ENCODE data around the gene ABCA5.
A peak's percentile ranks its signal among the peaks of the same experiment; 100 is the strongest.

Gene ABCA5

DNA sequence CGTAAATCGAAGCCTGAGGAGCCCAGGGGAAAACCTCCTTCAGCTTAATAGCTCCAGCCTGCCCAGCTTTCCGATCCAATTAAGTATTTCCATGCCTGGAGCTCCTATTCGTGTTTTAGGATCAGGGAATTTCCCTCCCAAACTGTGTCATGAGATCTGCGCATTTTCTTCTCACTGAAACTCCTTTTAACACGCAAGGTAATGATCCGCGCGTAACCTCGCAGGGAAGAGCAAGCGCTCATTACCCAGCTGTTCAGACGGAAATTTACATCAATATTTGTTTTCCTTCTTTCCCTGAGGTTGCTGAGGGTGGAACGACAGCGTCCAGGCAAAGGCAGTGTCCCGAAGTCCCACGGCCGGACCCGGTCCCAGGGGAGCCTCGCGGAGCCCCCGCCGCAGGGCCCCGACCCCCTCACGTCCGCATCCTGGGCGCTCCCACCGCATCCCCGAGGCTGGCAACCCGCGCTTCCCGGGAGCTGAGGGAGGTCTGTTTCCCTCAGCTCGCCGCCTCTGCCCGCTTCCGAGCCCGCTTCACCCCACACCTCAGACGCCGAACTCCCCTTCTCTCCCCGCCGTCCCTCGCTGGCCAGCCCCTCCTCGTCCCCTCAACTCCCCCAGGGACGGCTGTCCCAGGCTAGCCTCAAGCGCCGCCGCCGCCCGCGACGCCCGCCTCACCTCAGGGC, 415 bp downstream of the ABCA5 start:
- Histone ChIP-seq H3K27me3 (no peaks in the 10 kb centered on the region), H3K9me3 (no peaks in the 10 kb centered on the region), H3K4me1 (peaks cover 0 to 16% (median 6%) of the 10 kb centered on the region in 4 donors), H3K27ac (peak overlapping the region; percentile 80 to 85), H3K36me3 (no peaks in the 10 kb centered on the region), H3K4me3 (peak overlapping the region; percentile 65 to 87)
- intact Hi-C loops (cut with DNase I; ENCODE audit: low total_unique reads): no loop called here
- DNase-seq: no peak
- TF ChIP-seq, protein P1, sequence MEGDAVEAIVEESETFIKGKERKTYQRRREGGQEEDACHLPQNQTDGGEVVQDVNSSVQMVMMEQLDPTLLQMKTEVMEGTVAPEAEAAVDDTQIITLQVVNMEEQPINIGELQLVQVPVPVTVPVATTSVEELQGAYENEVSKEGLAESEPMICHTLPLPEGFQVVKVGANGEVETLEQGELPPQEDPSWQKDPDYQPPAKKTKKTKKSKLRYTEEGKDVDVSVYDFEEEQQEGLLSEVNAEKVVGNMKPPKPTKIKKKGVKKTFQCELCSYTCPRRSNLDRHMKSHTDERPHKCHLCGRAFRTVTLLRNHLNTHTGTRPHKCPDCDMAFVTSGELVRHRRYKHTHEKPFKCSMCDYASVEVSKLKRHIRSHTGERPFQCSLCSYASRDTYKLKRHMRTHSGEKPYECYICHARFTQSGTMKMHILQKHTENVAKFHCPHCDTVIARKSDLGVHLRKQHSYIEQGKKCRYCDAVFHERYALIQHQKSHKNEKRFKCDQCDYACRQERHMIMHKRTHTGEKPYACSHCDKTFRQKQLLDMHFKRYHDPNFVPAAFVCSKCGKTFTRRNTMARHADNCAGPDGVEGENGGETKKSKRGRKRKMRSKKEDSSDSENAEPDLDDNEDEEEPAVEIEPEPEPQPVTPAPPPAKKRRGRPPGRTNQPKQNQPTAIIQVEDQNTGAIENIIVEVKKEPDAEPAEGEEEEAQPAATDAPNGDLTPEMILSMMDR (IDR thresholded peaks at IDR 0.05): no peak

DNA sequence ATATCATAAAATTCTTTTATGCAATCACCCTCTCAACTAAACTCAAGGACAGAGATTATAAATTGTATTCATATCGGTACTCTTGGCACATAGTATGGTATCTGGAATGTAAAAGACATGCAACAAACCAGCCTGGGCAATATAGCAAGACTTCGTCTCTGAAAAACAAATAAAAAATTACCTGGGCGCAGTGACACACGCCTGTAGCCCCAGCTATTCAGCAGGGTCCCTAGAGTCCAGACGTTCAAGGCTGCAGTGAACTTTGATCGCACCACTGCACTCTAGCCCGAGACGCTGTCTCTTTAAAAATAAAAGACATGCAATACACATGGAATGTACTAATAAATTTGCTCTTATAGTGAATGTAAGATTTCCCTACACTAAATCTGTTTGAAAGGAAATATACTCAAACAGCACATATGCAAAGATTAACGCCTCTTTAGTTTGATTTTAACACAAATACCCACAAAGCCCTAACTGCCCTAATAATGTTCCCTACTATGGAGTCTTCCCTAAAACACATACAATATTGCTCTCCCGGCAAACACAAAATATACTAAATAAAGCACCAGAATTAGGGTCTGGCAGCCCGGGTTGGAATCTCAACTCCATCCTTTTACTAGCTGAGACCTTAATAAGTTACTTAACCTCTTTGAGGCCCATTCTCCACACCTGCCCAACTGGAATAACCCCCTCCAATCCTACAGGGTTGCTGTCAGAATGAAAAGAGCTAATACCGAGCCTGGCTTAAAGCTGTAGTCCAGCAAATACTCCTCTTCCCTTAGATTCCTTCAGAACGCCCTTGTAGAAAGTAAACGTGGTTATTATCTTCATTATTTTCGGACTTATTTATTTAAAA, 1.2 kb downstream of the ABCA5 start:
- no peak for DNase-seq
- Histone ChIP-seq H3K36me3 (no peaks in the 10 kb centered on the region), H3K27me3 (no peaks in the 10 kb centered on the region), H3K4me3 (peak overlapping the region; percentile 65 to 87), H3K4me1 (peaks cover 0 to 16% (median 6%) of the 10 kb centered on the region in 4 donors), H3K9me3 (no peaks in the 10 kb centered on the region), H3K27ac (peak overlapping the region; percentile 80 to 85)
- TF ChIP-seq, protein P1 (IDR thresholded peaks at IDR 0.05): no peak
- intact Hi-C loops (cut with DNase I; ENCODE audit: low total_unique reads): no loop called here

DNA sequence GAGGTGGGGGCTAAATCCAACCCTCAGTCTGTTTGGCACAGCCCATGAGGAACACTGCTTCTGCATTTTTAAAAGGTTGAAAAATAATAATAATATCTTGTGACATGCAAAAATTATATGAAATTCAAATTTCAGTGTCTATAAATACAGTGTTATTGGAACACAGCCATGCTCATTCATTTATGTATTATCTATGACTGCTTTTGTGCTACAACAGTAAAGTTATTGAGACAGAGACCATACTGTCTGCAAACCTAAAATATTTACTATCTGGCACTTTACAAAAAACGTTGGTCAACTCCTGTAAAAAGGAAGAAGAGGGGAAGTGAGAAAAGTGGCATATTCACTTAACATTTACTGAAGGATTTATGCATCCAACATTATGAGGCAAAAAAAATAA, 3.1 kb downstream of the ABCA5 start:
- no peaks in the 10 kb centered on the region for H3K27me3 ChIP-seq
- TF ChIP-seq, protein P1 (IDR thresholded peaks at IDR 0.05): no peak
- H3K27ac ChIP-seq: no peak overlapping the region
- peaks cover 0 to 16% (median 6%) of the 10 kb centered on the region in 4 donors for H3K4me1 ChIP-seq
- DNase-seq: no peak
- no peaks in the 10 kb centered on the region for H3K36me3 ChIP-seq
- no peak overlapping the region for H3K4me3 ChIP-seq
- H3K9me3 ChIP-seq: no peaks in the 10 kb centered on the region
- intact Hi-C loops (cut with DNase I; ENCODE audit: low total_unique reads): no loop called here

DNA sequence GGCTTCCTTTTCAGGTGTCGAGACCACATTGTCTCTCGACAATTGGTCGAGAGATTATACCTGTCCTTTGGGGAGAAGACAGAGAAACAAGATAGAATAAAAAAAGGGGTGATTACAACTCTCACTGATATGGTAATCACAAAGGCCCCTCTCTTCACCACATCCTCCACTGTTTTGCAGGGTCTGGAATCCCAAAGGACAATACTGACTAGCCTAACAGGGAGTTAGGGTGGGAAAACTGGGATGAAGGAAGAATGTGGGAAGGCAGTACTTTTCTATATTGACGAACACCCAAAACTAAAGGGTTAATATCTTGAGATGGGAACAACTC, 6.1 kb downstream of the ABCA5 start:
- Histone ChIP-seq H3K4me1 (peaks cover 0 to 7% (median 2%) of the 10 kb centered on the region in 4 donors), H3K4me3 (no peak overlapping the region)

DNA sequence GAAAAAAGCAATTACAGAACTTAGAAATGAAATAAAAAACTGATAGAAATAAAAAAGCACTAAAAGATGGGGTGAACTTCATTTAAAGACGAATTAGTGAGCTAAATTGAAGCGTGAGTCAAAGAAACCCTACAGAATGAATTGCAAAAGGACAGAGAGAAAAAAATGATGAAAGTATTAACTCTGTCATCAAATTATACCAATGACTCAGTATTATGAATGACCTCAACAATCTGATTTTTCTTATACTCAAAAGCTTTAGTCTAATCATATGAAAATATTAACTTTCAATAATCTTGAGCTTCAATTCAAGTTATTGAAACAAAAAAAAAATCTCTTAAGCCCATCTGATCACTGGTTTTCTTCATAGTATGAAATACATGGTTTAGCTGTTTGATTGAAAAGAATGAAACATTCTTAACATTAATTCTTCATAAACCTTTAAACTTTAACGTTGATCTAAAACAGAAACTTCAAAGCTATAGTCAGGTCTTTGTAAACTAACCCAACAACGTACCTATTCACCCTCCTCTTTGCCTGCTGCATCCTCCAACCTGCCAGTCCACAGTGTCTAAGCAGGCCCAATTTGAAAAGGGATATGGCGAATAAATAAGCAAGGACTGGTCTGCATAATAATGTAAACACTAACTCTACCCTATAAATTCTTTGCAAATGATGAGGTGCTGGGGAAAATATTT, 6.6 kb downstream of the ABCA5 start:
- Histone ChIP-seq H3K27me3 (no peaks in the 10 kb centered on the region), H3K9me3 (no peaks in the 10 kb centered on the region), H3K27ac (no peak overlapping the region), H3K36me3 (no peaks in the 10 kb centered on the region), H3K4me1 (peaks cover 0 to 2% (median 0%) of the 10 kb centered on the region in 4 donors), H3K4me3 (no peak overlapping the region)
- no peak for DNase-seq
- intact Hi-C loops (cut with DNase I; ENCODE audit: low total_unique reads): no loop called here
- TF ChIP-seq, protein P1 (IDR thresholded peaks at IDR 0.05): no peak

More for the DNA sequence above, 6.1 kb downstream of the ABCA5 start:
- no peaks in the 10 kb centered on the region for H3K27me3 ChIP-seq
- H3K9me3 ChIP-seq: no peaks in the 10 kb centered on the region
- TF ChIP-seq, protein P1 (IDR thresholded peaks at IDR 0.05): no peak
- no peaks in the 10 kb centered on the region for H3K36me3 ChIP-seq
- intact Hi-C loops (cut with DNase I; ENCODE audit: low total_unique reads): no loop called here
- no peak for DNase-seq
- H3K27ac ChIP-seq: no peak overlapping the region
